ENCODE measurements around the gene THG1L. TPM values are rescaled to one million over a fixed set of nuclear protein-coding genes. Genes with fewer than 3 reads are reported as not detected.
"Not testable (repeated sequence)": the region's sequence is repeated elsewhere in the genome, so short reads cannot be mapped to it uniquely, and the experiment has no call there.

Gene THG1L
- total RNA-seq, 1 experiment from 2014 or later, result 12.9 TPM

DNA sequence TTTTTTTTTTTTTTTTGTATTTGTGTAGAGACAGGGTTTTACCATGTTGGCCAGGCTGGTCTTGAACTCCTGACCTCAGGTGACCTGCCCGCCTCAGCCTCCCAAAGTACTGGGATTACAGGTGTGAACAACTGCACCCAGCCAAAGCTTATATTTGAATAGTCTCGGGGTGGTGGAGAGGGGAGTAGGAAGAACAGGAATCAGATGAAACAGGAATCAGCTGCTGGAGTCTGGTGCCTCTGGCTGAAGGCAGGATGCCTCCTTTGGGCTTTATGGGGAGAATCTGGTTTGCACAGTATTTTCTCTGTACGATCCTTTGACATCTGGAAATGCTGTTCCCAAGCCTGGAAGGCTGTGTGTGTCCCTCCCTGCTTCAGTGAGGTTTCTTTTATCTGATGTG, 49.0 kb upstream of the THG1L start:
- no peaks in the 10 kb centered on the region for H3K4me1 ChIP-seq (ENCODE audit: insufficient read depth, low read length)
- WGBS (ENCODE audit: extremely low coverage, insufficient read length, low lambda C conversion rate), result no CpG with 5 or more reads among the region's 3 CpGs
- H3K4ac ChIP-seq (ENCODE audit: low read depth, low read length), result no peak overlapping the region
- H3K27me3 ChIP-seq (ENCODE audit: insufficient read depth, low read length), result no peaks in the 10 kb centered on the region
- no peak overlapping the region for H3K56ac ChIP-seq (ENCODE audit: insufficient read length, low read depth, low read length)
- no peak overlapping the region for H3K4me2 ChIP-seq (ENCODE audit: insufficient read depth, insufficient read length, low read length)
- H3K18ac ChIP-seq (ENCODE audit: insufficient read length, low read depth, low read length), result no peak overlapping the region
- TF ChIP-seq, protein P1, sequence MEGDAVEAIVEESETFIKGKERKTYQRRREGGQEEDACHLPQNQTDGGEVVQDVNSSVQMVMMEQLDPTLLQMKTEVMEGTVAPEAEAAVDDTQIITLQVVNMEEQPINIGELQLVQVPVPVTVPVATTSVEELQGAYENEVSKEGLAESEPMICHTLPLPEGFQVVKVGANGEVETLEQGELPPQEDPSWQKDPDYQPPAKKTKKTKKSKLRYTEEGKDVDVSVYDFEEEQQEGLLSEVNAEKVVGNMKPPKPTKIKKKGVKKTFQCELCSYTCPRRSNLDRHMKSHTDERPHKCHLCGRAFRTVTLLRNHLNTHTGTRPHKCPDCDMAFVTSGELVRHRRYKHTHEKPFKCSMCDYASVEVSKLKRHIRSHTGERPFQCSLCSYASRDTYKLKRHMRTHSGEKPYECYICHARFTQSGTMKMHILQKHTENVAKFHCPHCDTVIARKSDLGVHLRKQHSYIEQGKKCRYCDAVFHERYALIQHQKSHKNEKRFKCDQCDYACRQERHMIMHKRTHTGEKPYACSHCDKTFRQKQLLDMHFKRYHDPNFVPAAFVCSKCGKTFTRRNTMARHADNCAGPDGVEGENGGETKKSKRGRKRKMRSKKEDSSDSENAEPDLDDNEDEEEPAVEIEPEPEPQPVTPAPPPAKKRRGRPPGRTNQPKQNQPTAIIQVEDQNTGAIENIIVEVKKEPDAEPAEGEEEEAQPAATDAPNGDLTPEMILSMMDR (conservative IDR thresholded peaks at IDR 0.05), result no peak
- no peak overlapping the region for H2BK20ac ChIP-seq (ENCODE audit: low read depth, low read length, poor library complexity, severe bottlenecking)
- no peak for DNase-seq
- no peak overlapping the region for H2BK5ac ChIP-seq (ENCODE audit: insufficient read length, low read length)
- H3K4me3 Mint-ChIP-seq, result no peak overlapping the region
- no peaks in the 10 kb centered on the region; the same call in none of the 2 replicates for H3K27me3 Mint-ChIP-seq (ENCODE audit: low read depth)
- H3K14ac ChIP-seq (ENCODE audit: insufficient read depth, low read length), result no peak overlapping the region
- no peak overlapping the region for H2AK5ac ChIP-seq (ENCODE audit: insufficient read length, low read length)
- H3K23ac ChIP-seq (ENCODE audit: insufficient read length, low read depth, low read length), result no peak overlapping the region
- no peaks in the 10 kb centered on the region for H3K79me1 ChIP-seq (ENCODE audit: insufficient read depth, low read depth, low read length, poor library complexity, severe bottlenecking)
- H2BK12ac ChIP-seq (ENCODE audit: insufficient read length, low read depth, low read length), result no peak overlapping the region
- H3K23me2 ChIP-seq (ENCODE audit: insufficient read length, low read depth, low read length, poor library complexity, severe bottlenecking), result no peaks in the 10 kb centered on the region
- no peak overlapping the region for H3K27ac ChIP-seq (ENCODE audit: insufficient read length, low read depth, low read length)
- H3K27ac Mint-ChIP-seq, result no peak overlapping the region
- no peak overlapping the region for H2BK120ac ChIP-seq (ENCODE audit: low read depth, low read length, poor library complexity, severe bottlenecking)
- H3K9me3 Mint-ChIP-seq, result no peaks in the 10 kb centered on the region
- no peaks in the 10 kb centered on the region for H3K4me1 Mint-ChIP-seq
- H4K5ac ChIP-seq (ENCODE audit: insufficient read length, low read depth, low read length), result no peak overlapping the region
- no peaks in the 10 kb centered on the region for H4K20me1 ChIP-seq (ENCODE audit: control insufficient read depth, insufficient read depth, insufficient read length)
- H3T11ph ChIP-seq (ENCODE audit: low read length), result no peak overlapping the region
- H3K9me3 ChIP-seq (ENCODE audit: control insufficient read depth, low read depth, low read length), result no peaks in the 10 kb centered on the region
- H2AFZ ChIP-seq (ENCODE audit: low read length), result no peak overlapping the region
- H4K8ac ChIP-seq (replicated peaks; ENCODE audit: insufficient read length, low read depth, low read length), result no peak overlapping the region
- H3K79me2 ChIP-seq (ENCODE audit: insufficient read depth, low read length), result no peaks in the 10 kb centered on the region
- no peak overlapping the region for H3K9ac ChIP-seq (ENCODE audit: extremely low read depth, insufficient read length, low read length)
- H4K91ac ChIP-seq (ENCODE audit: insufficient read length, low read depth, low read length), result no peak overlapping the region
- no peaks in the 10 kb centered on the region for H3K36me3 Mint-ChIP-seq (ENCODE audit: insufficient read depth in 1 of 3, low read depth in 3 of 3)
- H2BK15ac ChIP-seq (ENCODE audit: low read depth, low read length), result no peak overlapping the region

DNA sequence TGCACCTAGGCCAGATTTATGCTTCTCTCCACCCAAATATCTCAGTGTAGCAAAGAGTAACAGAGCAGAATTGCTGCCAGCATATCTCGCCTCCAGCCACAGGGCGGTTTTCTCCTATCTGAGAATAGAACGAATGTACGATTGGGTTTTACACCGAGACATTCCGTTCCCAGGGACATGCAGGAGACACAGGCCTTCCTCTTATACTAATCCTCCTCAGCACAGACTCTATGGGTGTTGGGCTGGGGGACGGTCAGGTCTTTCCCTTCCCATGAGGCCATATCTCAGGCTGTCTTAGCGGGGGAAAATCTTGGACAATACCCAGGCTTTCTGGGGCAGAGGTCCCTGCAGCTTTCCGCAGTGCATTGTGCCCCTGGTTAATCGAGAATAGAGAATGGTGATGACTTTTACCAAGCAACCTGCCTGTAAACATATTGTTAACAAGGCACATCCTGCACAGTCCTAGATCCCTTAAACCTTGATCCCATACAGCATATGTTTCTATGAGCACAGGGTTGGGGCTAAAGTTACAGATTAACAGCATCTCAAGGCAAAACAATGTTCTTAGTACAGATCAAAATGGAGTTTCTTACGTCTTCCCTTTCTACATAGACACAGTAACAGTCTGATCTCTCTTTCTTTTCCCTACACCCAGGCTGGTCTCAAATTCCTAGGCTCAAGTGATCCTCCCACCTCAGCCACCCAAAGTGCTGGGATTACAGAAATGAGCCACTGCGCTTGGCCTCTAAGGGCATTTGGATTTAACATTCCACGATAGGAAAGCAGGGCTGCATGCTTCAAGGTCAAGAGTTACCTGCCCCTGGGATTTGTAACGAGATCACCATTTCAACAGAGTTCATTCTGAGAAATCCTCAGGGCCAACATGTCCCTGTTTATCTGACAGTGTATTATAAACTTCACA, 44.7 kb upstream of the THG1L start:
- not testable (repeated sequence) for H3K18ac ChIP-seq (ENCODE audit: insufficient read length, low read depth, low read length); H3K27me3 ChIP-seq (ENCODE audit: insufficient read depth, low read length); H3K27ac ChIP-seq (ENCODE audit: insufficient read length, low read depth, low read length); H4K20me1 ChIP-seq (ENCODE audit: control insufficient read depth, insufficient read depth, insufficient read length); H3K4me1 Mint-ChIP-seq; H3K56ac ChIP-seq (ENCODE audit: insufficient read length, low read depth, low read length); H4K8ac ChIP-seq (replicated peaks; ENCODE audit: insufficient read length, low read depth, low read length); H3K4ac ChIP-seq (ENCODE audit: low read depth, low read length); H3K23me2 ChIP-seq (ENCODE audit: insufficient read length, low read depth, low read length, poor library complexity, severe bottlenecking); H3K36me3 Mint-ChIP-seq (ENCODE audit: insufficient read depth in 1 of 3, low read depth in 3 of 3); H3K27ac Mint-ChIP-seq; H3K9me3 Mint-ChIP-seq; H3K14ac ChIP-seq (ENCODE audit: insufficient read depth, low read length); H2BK5ac ChIP-seq (ENCODE audit: insufficient read length, low read length); DNase-seq; H3K4me1 ChIP-seq (ENCODE audit: insufficient read depth, low read length); H2AFZ ChIP-seq (ENCODE audit: low read length); H3K4me3 Mint-ChIP-seq; H2BK20ac ChIP-seq (ENCODE audit: low read depth, low read length, poor library complexity, severe bottlenecking); H3K27me3 Mint-ChIP-seq (ENCODE audit: low read depth); H3T11ph ChIP-seq (ENCODE audit: low read length); H3K79me2 ChIP-seq (ENCODE audit: insufficient read depth, low read length); H2AK5ac ChIP-seq (ENCODE audit: insufficient read length, low read length); H3K9me3 ChIP-seq (ENCODE audit: control insufficient read depth, low read depth, low read length); H2BK15ac ChIP-seq (ENCODE audit: low read depth, low read length); H3K79me1 ChIP-seq (ENCODE audit: insufficient read depth, low read depth, low read length, poor library complexity, severe bottlenecking); H4K91ac ChIP-seq (ENCODE audit: insufficient read length, low read depth, low read length); H3K4me2 ChIP-seq (ENCODE audit: insufficient read depth, insufficient read length, low read length); H2BK120ac ChIP-seq (ENCODE audit: low read depth, low read length, poor library complexity, severe bottlenecking); H3K23ac ChIP-seq (ENCODE audit: insufficient read length, low read depth, low read length); H2BK12ac ChIP-seq (ENCODE audit: insufficient read length, low read depth, low read length); H3K9ac ChIP-seq (ENCODE audit: extremely low read depth, insufficient read length, low read length); H4K5ac ChIP-seq (ENCODE audit: insufficient read length, low read depth, low read length)
- no CpG with 5 or more reads among the region's 14 CpGs for WGBS (ENCODE audit: extremely low coverage, insufficient read length, low lambda C conversion rate)
